WTC11 (cell line): ENCODE measurements around the gene TTI1.

ENCODE experiments used
- CREM ChIP-seq: sonication (generic); formaldehyde crosslinking; IDR thresholded peaks from 2 replicates; pipeline ENCODE4 v1.8.1; 2022; ENCODE audit warnings: mild to moderate bottlenecking, missing genetic modification reagents, moderate library complexity
- JUN ChIP-seq: sonication (generic); formaldehyde crosslinking; IDR thresholded peaks from 2 replicates; pipeline ENCODE4 v1.8.0; 2023; ENCODE audit warnings: mild to moderate bottlenecking, missing genetic modification reagents
- MYBL2 ChIP-seq: sonication (generic); formaldehyde crosslinking; IDR thresholded peaks from 2 replicates; pipeline ENCODE4 v1.8.1; 2023; ENCODE audit warnings: mild to moderate bottlenecking, moderate library complexity, missing genetic modification reagents
- NR2C2 ChIP-seq: sonication (generic); formaldehyde crosslinking; IDR thresholded peaks from 2 replicates; pipeline ENCODE4 v1.8.0; 2022; ENCODE audit warnings: mild to moderate bottlenecking, missing genetic modification reagents
- TEAD1 ChIP-seq: sonication (generic); formaldehyde crosslinking; IDR thresholded peaks from 2 replicates; pipeline ENCODE4 v1.8.0; 2022; ENCODE audit warnings: mild to moderate bottlenecking, missing genetic modification reagents
- ZNF396 ChIP-seq: fragments of 250-450 bp; sonication (Bioruptor Pico); IDR thresholded peaks from 2 replicates; pipeline ENCODE4 v1.8.0; 2021; ENCODE audit warnings: mild to moderate bottlenecking, moderate library complexity, borderline replicate concordance
- ZNF671 ChIP-seq: fragments of 250-450 bp; sonication (Bioruptor Pico); IDR thresholded peaks from 2 replicates; pipeline ENCODE4 v1.8.0; 2021; ENCODE audit warnings: mild to moderate bottlenecking
- TF ChIP-seq, protein P1 (sequence below): sonication (generic); formaldehyde crosslinking; IDR thresholded peaks from 2 replicates; pipeline ENCODE4 v1.8.0; 2022; ENCODE audit warnings: missing genetic modification reagents
- TF ChIP-seq, protein P2 (sequence below): fragments of 200-600 bp; IDR thresholded peaks from 2 replicates; pipeline ENCODE4 v1.8.0; 2022; ENCODE audit warnings: antibody characterized with exemption
- TF ChIP-seq, protein P3 (sequence below): sonication (generic); formaldehyde crosslinking; IDR thresholded peaks from 2 replicates; pipeline ENCODE4 v1.8.1; 2023; ENCODE audit warnings: mild to moderate bottlenecking, missing genetic modification reagents, moderate library complexity
- TF ChIP-seq, protein P4 (sequence below): sonication (generic); formaldehyde crosslinking; IDR thresholded peaks from 2 replicates; pipeline ENCODE4 v1.8.1; 2022; ENCODE audit warnings: mild to moderate bottlenecking, missing genetic modification reagents, moderate library complexity, borderline replicate concordance
- TF ChIP-seq, protein P5 (sequence below): sonication (generic); formaldehyde crosslinking; IDR thresholded peaks from 2 replicates; pipeline ENCODE4 v1.8.0; 2022; ENCODE audit warnings: mild to moderate bottlenecking, missing genetic modification reagents
- TF ChIP-seq, protein P6 (sequence below): sonication (generic); formaldehyde crosslinking; IDR thresholded peaks from 2 replicates; pipeline ENCODE4 v1.8.0; 2022; ENCODE audit warnings: mild to moderate bottlenecking, missing genetic modification reagents

DNA sequence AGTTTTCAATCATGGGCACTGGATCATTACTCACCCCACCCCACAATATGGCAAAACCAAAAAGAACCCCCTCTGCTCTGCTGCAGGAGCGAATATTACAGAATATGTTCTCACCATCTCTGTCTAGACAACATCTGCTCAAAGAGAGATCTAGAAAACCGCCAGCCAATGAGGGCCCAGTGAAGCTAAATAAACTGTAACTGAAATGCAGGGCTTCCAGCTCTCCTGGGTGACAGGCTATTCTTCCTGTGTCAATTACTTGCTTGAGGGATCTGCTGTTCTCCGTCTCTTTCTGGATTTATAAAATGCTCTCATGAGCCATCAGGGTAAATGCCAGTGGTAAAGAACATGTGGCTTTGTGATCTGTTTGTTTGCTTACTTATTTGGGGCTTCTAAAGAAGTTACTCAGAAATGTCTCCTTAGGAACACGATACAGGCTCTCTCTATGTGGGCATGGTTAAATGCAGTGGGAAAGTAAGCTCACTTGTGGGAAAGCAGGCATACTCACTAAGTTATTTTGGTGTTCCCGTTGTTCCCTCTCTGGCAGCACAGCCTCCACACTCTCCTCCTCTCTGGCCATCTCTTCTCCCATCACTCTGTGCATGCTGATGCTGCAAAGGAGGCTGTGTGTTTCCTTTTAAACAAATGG lies 44.8 kb downstream of the TTI1 start:
- TF ChIP-seq JUN (CRISPR knock-in tag) (no peak), ZNF396 (CRISPR knock-in tag) (no peak), NR2C2 (CRISPR knock-in tag) (no peak), TEAD1 (CRISPR knock-in tag) (no peak), CREM (no peak), MYBL2 (CRISPR knock-in tag) (no peak), ZNF671 (CRISPR knock-in tag) (no peak)
- TF ChIP-seq, protein P1, sequence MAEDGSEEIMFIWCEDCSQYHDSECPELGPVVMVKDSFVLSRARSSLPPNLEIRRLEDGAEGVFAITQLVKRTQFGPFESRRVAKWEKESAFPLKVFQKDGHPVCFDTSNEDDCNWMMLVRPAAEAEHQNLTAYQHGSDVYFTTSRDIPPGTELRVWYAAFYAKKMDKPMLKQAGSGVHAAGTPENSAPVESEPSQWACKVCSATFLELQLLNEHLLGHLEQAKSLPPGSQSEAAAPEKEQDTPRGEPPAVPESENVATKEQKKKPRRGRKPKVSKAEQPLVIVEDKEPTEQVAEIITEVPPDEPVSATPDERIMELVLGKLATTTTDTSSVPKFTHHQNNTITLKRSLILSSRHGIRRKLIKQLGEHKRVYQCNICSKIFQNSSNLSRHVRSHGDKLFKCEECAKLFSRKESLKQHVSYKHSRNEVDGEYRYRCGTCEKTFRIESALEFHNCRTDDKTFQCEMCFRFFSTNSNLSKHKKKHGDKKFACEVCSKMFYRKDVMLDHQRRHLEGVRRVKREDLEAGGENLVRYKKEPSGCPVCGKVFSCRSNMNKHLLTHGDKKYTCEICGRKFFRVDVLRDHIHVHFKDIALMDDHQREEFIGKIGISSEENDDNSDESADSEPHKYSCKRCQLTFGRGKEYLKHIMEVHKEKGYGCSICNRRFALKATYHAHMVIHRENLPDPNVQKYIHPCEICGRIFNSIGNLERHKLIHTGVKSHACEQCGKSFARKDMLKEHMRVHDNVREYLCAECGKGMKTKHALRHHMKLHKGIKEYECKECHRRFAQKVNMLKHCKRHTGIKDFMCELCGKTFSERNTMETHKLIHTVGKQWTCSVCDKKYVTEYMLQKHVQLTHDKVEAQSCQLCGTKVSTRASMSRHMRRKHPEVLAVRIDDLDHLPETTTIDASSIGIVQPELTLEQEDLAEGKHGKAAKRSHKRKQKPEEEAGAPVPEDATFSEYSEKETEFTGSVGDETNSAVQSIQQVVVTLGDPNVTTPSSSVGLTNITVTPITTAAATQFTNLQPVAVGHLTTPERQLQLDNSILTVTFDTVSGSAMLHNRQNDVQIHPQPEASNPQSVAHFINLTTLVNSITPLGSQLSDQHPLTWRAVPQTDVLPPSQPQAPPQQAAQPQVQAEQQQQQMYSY, result no peak
- TF ChIP-seq, protein P2, sequence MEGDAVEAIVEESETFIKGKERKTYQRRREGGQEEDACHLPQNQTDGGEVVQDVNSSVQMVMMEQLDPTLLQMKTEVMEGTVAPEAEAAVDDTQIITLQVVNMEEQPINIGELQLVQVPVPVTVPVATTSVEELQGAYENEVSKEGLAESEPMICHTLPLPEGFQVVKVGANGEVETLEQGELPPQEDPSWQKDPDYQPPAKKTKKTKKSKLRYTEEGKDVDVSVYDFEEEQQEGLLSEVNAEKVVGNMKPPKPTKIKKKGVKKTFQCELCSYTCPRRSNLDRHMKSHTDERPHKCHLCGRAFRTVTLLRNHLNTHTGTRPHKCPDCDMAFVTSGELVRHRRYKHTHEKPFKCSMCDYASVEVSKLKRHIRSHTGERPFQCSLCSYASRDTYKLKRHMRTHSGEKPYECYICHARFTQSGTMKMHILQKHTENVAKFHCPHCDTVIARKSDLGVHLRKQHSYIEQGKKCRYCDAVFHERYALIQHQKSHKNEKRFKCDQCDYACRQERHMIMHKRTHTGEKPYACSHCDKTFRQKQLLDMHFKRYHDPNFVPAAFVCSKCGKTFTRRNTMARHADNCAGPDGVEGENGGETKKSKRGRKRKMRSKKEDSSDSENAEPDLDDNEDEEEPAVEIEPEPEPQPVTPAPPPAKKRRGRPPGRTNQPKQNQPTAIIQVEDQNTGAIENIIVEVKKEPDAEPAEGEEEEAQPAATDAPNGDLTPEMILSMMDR, result no peak
- TF ChIP-seq, protein P3, sequence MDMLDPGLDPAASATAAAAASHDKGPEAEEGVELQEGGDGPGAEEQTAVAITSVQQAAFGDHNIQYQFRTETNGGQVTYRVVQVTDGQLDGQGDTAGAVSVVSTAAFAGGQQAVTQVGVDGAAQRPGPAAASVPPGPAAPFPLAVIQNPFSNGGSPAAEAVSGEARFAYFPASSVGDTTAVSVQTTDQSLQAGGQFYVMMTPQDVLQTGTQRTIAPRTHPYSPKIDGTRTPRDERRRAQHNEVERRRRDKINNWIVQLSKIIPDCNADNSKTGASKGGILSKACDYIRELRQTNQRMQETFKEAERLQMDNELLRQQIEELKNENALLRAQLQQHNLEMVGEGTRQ (CRISPR knock-in tag), result no peak
- TF ChIP-seq, protein P4, sequence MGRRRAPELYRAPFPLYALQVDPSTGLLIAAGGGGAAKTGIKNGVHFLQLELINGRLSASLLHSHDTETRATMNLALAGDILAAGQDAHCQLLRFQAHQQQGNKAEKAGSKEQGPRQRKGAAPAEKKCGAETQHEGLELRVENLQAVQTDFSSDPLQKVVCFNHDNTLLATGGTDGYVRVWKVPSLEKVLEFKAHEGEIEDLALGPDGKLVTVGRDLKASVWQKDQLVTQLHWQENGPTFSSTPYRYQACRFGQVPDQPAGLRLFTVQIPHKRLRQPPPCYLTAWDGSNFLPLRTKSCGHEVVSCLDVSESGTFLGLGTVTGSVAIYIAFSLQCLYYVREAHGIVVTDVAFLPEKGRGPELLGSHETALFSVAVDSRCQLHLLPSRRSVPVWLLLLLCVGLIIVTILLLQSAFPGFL (CRISPR knock-in tag), result no peak
- TF ChIP-seq, protein P5, sequence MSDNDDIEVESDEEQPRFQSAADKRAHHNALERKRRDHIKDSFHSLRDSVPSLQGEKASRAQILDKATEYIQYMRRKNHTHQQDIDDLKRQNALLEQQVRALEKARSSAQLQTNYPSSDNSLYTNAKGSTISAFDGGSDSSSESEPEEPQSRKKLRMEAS, result no peak
- TF ChIP-seq, protein P6, sequence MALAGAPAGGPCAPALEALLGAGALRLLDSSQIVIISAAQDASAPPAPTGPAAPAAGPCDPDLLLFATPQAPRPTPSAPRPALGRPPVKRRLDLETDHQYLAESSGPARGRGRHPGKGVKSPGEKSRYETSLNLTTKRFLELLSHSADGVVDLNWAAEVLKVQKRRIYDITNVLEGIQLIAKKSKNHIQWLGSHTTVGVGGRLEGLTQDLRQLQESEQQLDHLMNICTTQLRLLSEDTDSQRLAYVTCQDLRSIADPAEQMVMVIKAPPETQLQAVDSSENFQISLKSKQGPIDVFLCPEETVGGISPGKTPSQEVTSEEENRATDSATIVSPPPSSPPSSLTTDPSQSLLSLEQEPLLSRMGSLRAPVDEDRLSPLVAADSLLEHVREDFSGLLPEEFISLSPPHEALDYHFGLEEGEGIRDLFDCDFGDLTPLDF (CRISPR knock-in tag), result no peak
